GM21360 (cell line): Measurements from ENCODE around the gene ASIC2.

ENCODE experiments used
- ATAC-seq: cut with Tn5 transposase; IDR thresholded peaks from one replicate; pipeline ENCODE4 v1.9.1; 2021; ENCODE audit warnings: mild to moderate bottlenecking, moderate library complexity; ENCODE audit not compliant: unreplicated experiment

Gene ASIC2

GRCh38 chr17:33258296-33258695 lies 34.8 kb downstream of the ASIC2 start:
- no peak for ATAC-seq

GRCh38 chr17:33245183-33245582 lies 47.9 kb downstream of the ASIC2 start:
- ATAC-seq: no peak

GRCh38 chr17:33243732-33244131 lies 49.4 kb downstream of the ASIC2 start:
- ATAC-seq: no peak

- no peak for ATAC-seq
Measured at GRCh38 chr17:33242375-33243124, 50.5 kb downstream of the ASIC2 start.

GRCh38 chr17:33241390-33241789 lies 51.7 kb downstream of the ASIC2 start:
- ATAC-seq: no peak

GRCh38 chr17:33240362-33240761 lies 52.7 kb downstream of the ASIC2 start:
- ATAC-seq: no peak

- no peak for ATAC-seq
Measured at GRCh38 chr17:33239702-33240101, 53.4 kb downstream of the ASIC2 start.

- no peak for ATAC-seq
Measured at GRCh38 chr17:33234930-33235685, 58.0 kb downstream of the ASIC2 start.

GRCh38 chr17:33234233-33234632 lies 58.9 kb downstream of the ASIC2 start:
- no peak for ATAC-seq

GRCh38 chr17:33233811-33234177 lies 59.3 kb downstream of the ASIC2 start:
- no peak for ATAC-seq

GRCh38 chr17:33229499-33229898 lies 63.6 kb downstream of the ASIC2 start:
- ATAC-seq: no peak

- ATAC-seq: no peak
Measured at GRCh38 chr17:33229028-33229427, 64.1 kb downstream of the ASIC2 start.

- no peak for ATAC-seq
Measured at GRCh38 chr17:33228548-33228947, 64.5 kb downstream of the ASIC2 start.

GRCh38 chr17:33227911-33228310 lies 65.2 kb downstream of the ASIC2 start:
- no peak for ATAC-seq

- ATAC-seq: no peak
Measured at GRCh38 chr17:33225994-33226393, 67.1 kb downstream of the ASIC2 start.

- ATAC-seq: no peak
Measured at GRCh38 chr17:33225509-33225908, 67.6 kb downstream of the ASIC2 start.

- no peak for ATAC-seq
Measured at GRCh38 chr17:33220036-33220435, 73.1 kb downstream of the ASIC2 start.

GRCh38 chr17:33218698-33219601 lies 74.1 kb downstream of the ASIC2 start:
- ATAC-seq: no peak

GRCh38 chr17:33217891-33218290 lies 75.2 kb downstream of the ASIC2 start:
- no peak for ATAC-seq

- no peak for ATAC-seq
Measured at GRCh38 chr17:33214996-33215395, 78.1 kb downstream of the ASIC2 start.

GRCh38 chr17:33210285-33210684 lies 82.8 kb downstream of the ASIC2 start:
- ATAC-seq: no peak
